GM21529 (cell line): ENCODE measurements around the gene CGB5.
"Not testable (repeated sequence)": the region's sequence is repeated elsewhere in the genome, so short reads cannot be mapped to it uniquely, and the experiment has no call there.

Source experiments
- ATAC-seq: cut with Tn5 transposase; IDR thresholded peaks from one replicate; pipeline ENCODE4 v1.9.1; 2021; ENCODE audit not compliant: unreplicated experiment

The CGB5 gene

GRCh38 chr19:49020931-49021895 is 22.4 kb upstream of the CGB5 start:
- no peak for ATAC-seq

DNA sequence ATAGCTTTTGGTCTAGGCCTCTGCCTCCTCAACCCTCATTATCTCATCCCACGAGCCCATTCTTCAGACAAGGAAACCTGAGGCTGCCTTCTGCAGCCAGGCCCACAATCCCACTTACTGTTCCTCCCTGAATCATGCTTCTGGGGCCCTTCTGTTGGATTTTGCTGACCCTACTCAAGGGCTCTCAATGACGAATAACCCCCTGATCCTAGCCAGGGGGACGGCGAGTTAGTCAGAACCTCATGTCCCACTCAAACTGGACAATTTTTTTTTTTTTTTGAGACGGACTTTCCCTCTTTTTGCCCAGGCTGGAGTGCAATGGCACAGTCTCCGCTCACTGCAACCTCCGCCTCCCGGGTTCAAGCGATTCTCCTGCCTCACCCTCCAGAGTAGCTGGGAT is 21.5 kb upstream of the CGB5 start:
- no peak for ATAC-seq

DNA sequence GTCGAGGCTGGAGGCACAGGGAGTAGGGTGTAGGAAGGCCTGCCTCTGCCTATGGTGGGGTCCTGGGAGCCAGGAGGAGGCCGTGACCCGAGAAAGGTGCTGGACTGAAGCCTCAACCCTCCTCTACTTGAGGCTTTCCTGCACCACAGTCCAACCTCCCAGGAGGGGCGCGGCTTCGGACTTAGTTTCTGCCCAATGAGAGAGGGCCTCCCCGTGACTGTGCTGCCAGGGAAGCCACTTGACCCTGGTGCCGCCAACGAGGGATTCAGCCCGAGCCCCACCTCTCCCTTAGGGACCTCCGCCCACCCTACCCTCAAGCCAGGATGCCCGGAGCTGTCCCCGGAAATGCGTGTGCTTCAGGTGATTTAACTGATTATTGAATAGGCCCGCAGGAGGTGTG is 19.4 kb upstream of the CGB5 start, which contains the start of gene CGB3:
TSS of gene CGB3 (minus strand) at position 101 of the 400 bp plus-strand sequence. CDS start 362 bp downstream, outside the sequence.
- ATAC-seq = not testable (repeated sequence)

DNA sequence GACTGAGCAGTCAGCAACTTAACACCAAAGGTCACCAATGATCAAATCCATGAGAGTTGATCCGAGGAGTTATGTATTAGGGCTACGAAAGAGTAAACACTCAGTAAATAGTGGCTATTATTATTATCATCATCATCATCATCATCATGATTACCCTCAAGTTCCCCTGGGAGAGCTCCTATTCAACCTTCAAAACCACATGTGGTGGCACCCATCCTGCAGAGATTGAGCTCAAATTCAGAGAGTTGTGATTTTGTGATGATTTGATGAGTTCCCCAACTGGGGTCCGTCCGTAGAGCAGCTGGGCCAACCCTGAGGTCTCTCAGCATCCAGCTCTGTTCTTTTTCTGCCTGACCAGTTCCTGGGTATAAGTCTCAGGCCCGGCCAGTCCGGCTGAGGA is 18.6 kb upstream of the CGB5 start:
- not testable (repeated sequence) for ATAC-seq

GRCh38 chr19:49025599-49025998 is 18.0 kb upstream of the CGB5 start:
- not testable (repeated sequence) for ATAC-seq

DNA sequence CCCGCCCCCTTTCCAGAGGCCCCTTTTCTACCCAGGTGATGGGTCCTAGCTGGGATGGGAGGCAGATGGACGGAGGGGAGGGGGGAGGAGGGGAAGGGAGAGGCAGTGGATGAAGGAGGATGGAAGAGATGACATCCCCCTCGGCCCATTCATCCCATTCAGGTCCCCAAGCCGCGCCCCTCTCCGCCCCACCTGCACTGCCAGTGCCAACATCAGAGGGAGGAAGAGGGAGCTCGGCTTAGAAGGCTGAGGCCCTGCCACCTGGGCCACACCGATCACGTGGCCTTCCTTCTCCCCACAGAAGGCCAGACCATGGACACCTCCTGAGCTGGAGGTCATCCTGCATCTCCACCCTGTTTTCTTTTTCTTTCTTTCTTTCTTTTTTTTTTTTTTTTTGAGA is 15.0 kb upstream of the CGB5 start:
- ATAC-seq = not testable (repeated sequence)

- not testable (repeated sequence) for ATAC-seq
These were observed 13.9 kb upstream of the CGB5 start for GRCh38 chr19:49029749-49030148.

DNA sequence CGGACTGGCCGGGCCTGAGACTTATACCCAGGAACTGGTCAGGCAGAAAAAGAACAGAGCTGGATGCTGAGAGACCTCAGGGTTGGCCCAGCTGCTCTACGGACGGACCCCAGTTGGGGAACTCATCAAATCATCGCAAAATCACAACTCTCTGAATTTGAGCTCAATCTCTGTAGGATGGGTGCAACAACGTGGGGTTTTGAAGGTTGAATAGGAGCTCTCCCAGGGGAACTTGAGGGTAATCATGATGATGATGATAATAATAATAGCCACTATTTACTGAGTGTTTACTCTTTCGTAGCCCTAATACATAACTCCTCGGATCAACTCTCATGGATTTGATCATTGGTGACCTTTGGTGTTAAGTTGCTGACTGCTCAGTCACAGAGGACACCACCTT is 13.3 kb upstream of the CGB5 start:
- ATAC-seq = not testable (repeated sequence)

- not testable (repeated sequence) for ATAC-seq
These were observed 11.9 kb upstream of the CGB5 start, which contains the start of gene CGB2 for GRCh38 chr19:49031642-49032301. CGB2 (plus strand) TSS chr19:49031890; CDS start chr19:49032096, 206 bp downstream.

DNA sequence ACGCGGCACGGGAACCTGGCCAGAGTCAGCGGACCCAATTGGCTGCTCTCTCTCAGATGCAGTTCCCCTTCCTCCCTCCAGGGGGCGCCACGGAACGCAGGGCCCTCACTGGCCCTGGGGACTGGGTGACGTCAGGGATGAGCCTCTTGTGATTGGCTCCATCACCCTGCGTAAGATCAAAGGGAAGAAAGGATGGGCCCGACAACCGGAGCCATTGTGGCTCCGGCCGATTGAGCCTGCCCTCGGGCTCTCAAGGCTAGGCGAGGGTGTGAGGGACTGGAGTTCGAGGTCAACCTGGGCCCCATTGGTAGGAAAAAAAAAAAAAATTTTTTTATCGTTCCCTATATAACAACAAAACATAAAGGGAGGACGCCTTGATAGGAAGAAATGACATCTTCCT is 6.8 kb upstream of the CGB5 start, which contains the start of gene CGB1:
TSS of gene CGB1 (minus strand) at position 81 of the 400 bp plus-strand sequence. CDS start 184 bp downstream, outside the sequence.
- not testable (repeated sequence) for ATAC-seq

DNA sequence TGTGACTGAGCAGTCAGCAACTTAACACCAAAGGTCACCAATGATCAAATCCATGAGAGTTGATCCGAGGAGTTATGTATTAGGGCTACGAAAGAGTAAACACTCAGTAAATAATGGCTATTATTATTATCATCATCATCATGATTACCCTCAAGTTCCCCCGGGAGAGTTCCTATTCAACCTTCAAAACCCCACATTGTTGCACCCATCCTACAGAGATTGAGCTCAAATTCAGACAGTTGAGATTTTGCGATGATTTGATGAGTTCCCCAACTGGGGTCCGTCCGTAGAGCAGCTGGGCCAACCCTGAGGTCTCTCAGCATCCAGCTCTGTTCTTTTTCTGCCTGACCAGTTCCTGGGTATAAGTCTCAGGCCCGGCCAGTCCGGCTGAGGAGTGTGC is 5.5 kb upstream of the CGB5 start:
- not testable (repeated sequence) for ATAC-seq

- ATAC-seq = not testable (repeated sequence)
These were observed 4.9 kb upstream of the CGB5 start for GRCh38 chr19:49038557-49039276.

- ATAC-seq = not testable (repeated sequence)
These were observed 3.9 kb upstream of the CGB5 start for GRCh38 chr19:49039736-49040135.

GRCh38 chr19:49042177-49042576 is 1.5 kb upstream of the CGB5 start:
- no peak for ATAC-seq

DNA sequence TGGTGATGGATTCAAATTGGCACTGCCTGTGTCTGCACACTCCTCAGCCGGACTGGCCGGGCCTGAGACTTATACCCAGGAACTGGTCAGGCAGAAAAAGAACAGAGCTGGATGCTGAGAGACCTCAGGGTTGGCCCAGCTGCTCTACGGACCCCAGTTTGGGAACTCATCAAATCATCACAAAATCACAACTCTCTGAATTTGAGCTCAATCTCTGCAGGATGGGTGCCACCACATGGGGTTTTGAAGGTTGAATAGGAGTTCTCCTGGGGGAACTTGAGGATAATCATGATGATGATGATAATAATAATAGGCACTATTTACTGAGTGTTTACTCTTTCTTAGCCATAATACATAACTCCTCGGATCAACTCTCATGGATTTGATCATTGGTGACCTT is 982 bp upstream of the CGB5 start:
- not testable (repeated sequence) for ATAC-seq

DNA sequence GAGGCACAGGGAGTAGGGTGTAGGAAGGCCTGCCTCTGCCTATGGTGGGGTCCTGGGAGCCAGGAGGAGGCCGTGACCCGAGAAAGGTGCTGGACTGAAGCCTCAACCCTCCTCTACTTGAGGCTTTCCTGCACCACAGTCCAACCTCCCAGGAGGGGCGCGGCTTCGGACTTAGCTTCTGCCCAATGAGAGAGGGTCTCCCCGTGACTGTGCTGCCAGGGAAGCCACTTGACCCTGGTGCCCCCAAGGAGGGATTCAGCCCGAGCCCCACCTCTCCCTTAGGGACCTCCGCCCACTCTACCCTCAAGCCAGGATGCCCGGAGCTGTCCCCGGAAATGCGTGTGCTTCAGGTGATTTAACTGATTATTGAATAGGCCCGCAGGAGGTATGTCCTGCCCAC is 5.4 kb downstream of the CGB5 start, which contains the start of gene CGB8:
TSS of gene CGB8 (minus strand) at position 101 of the 400 bp plus-strand sequence. CDS start 372 bp downstream, outside the sequence.
- not testable (repeated sequence) for ATAC-seq

- not testable (repeated sequence) for ATAC-seq
These were observed 6.2 kb downstream of the CGB5 start for GRCh38 chr19:49049834-49050233.

DNA sequence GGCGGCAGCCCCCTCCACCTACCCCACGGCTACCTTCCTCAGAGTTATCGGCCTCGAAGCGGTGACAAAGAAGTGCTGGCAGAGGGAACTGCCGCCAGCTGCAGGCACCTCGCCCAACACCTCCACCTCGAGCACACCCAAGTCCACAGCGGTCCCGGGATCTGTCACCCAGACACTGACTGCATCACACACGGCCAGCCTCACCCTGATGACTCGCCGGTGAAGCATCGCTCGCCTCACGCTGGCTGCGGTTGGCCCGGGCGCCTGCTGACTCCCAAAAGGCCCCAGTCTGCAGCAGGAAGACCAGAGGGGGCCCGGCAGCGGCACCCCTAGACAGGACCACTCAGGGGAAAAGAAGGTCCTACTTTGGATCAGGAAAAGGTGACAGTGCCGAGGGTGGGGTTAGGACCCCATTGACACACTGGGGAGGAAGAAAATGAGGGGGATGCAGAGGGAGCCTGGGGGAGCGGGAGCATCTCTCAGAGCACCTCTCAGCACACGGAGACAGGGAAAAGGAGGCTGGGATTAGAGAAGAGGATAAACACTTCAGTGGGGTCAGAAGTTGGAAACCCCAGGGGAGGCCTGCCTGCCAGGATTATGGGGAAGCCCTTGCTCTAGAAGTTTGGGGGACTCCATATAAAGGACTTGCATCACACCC is 6.9 kb downstream of the CGB5 start:
- not testable (repeated sequence) for ATAC-seq

DNA sequence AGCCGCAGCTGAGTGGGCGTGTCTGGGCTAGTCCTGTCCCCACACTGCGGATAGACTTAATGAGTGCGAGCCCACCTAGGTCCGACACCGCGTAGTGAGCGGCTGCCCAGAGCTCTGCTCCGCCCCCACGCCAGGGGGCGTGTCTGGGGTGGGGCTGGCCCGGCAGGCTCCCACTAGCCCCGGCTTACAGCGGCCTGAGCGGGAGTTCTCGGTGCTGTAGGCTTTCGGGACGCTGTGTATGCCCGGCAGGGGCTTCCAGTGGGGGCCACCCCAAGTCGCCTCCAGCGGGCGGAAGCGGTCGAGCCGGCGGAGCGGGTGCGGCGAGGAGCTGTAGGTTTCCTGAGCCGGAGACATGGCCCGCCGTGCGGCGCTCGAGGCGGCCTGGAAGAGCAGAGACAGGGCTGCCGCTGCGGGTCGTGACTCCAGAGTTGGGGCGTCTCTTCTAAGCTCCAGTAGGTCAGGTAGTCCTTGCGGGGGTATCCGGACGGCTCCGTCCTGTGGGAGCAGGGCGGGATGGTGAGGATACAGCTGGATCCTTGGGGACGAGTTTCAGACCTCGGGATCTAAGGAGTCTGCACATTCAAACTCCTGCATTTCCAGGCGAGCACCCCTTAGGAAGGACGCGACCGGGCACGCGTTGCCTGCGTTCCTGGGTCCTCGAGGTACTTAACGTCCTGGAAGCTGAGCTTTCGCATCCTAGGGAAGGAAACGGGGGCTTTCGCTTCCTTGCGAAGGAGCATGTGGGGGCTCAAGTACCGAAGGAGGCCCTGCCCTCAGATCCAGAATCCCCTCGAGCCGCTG is 12.7 kb downstream of the CGB5 start:
- ATAC-seq = no peak
